ENCODE measurements around the gene BEND6. TPM values are rescaled to one million over a fixed set of nuclear protein-coding genes. Genes with fewer than 3 reads are reported as not detected.

Gene BEND6
- total RNA-seq, 4 donors from 2014 or later = not detected

GRCh38 chr6:56958481-56958880 is 3.6 kb downstream of the BEND6 start:
- no peak overlapping the region for H3K4me3 ChIP-seq
- H3K36me3 ChIP-seq = no peaks in the 10 kb centered on the region
- H3K4me1 ChIP-seq = peaks cover 20% of the 10 kb centered on the region
- WGBS = 63% methylated on average over 3 of the region's 3 CpGs
- TF ChIP-seq EP300 (IDR thresholded peaks at IDR 0.05) = no peak
- H3K27ac ChIP-seq = no peak overlapping the region
- H3K9me3 ChIP-seq = no peaks in the 10 kb centered on the region
- DNase-seq (ENCODE audit: low spot score in 2 of 2) = no peak
- H3K27me3 ChIP-seq = peaks cover 11% of the 10 kb centered on the region

GRCh38 chr6:56959094-56959493 is 4.2 kb downstream of the BEND6 start:
- TF ChIP-seq POLR2A (IDR thresholded peaks at IDR 0.05) (no peak), CTCF (IDR thresholded peaks at IDR 0.05) (no peak), POLR2AphosphoS5 (IDR thresholded peaks at IDR 0.05) (no peak), EP300 (IDR thresholded peaks at IDR 0.05) (no peak)
- peaks cover 14% of the 10 kb centered on the region for H3K4me1 ChIP-seq
- no peak overlapping the region for H3K27ac ChIP-seq
- H3K9me3 ChIP-seq = no peaks in the 10 kb centered on the region
- H3K4me3 ChIP-seq = no peak overlapping the region
- no peak for DNase-seq (ENCODE audit: low spot score in 2 of 2)
- no peaks in the 10 kb centered on the region for H3K36me3 ChIP-seq
- H3K27me3 ChIP-seq = peaks cover 6% of the 10 kb centered on the region

GRCh38 chr6:56959938-56960337 is 5.0 kb downstream of the BEND6 start:
- no peak overlapping the region for H3K27ac ChIP-seq
- H3K27me3 ChIP-seq = no peaks in the 10 kb centered on the region
- WGBS = 54% methylated on average over 4 of the region's 4 CpGs
- no peak overlapping the region for H3K4me3 ChIP-seq
- TF ChIP-seq POLR2AphosphoS5 (IDR thresholded peaks at IDR 0.05) (no peak), POLR2A (IDR thresholded peaks at IDR 0.05) (no peak), CTCF (IDR thresholded peaks at IDR 0.05) (no peak)
- H3K4me1 ChIP-seq = peaks cover 11% of the 10 kb centered on the region
- no peaks in the 10 kb centered on the region for H3K36me3 ChIP-seq
- no peaks in the 10 kb centered on the region for H3K9me3 ChIP-seq
- DNase-seq (ENCODE audit: low spot score in 2 of 2) = no peak

- no peak overlapping the region for H3K4me3 ChIP-seq
- no peaks in the 10 kb centered on the region for H3K27me3 ChIP-seq
- no peak for DNase-seq (ENCODE audit: low spot score in 2 of 2)
- H3K27ac ChIP-seq = no peak overlapping the region
- no peaks in the 10 kb centered on the region for H3K36me3 ChIP-seq
- no peak for TF ChIP-seq EP300 (IDR thresholded peaks at IDR 0.05)
- TF ChIP-seq POLR2A (IDR thresholded peaks at IDR 0.05) = no peak
- no peak for TF ChIP-seq POLR2AphosphoS5 (IDR thresholded peaks at IDR 0.05)
- no peak for TF ChIP-seq CTCF (IDR thresholded peaks at IDR 0.05)
- peaks cover under 1% of the 10 kb centered on the region for H3K4me1 ChIP-seq
- 68% methylated on average over 2 of the region's 2 CpGs for WGBS
- no peaks in the 10 kb centered on the region for H3K9me3 ChIP-seq
These were observed 6.2 kb downstream of the BEND6 start for GRCh38 chr6:56961151-56961550.

GRCh38 chr6:56962441-56962840 is 7.5 kb downstream of the BEND6 start:
- Histone ChIP-seq H3K36me3 (no peaks in the 10 kb centered on the region), H3K4me3 (no peak overlapping the region), H3K27ac (no peak overlapping the region), H3K27me3 (no peaks in the 10 kb centered on the region), H3K4me1 (no peaks in the 10 kb centered on the region), H3K9me3 (no peaks in the 10 kb centered on the region)
- DNase-seq (ENCODE audit: low spot score in 2 of 2) = no peak
- WGBS = 96% methylated on average over 2 of the region's 2 CpGs
- TF ChIP-seq EP300 (IDR thresholded peaks at IDR 0.05) (no peak), CTCF (IDR thresholded peaks at IDR 0.05) (no peak), POLR2A (IDR thresholded peaks at IDR 0.05) (no peak), POLR2AphosphoS5 (IDR thresholded peaks at IDR 0.05) (no peak)

GRCh38 chr6:56963043-56963442 is 8.1 kb downstream of the BEND6 start:
- H3K4me1 ChIP-seq = no peaks in the 10 kb centered on the region
- H3K27ac ChIP-seq = no peak overlapping the region
- H3K27me3 ChIP-seq = no peaks in the 10 kb centered on the region
- no peak overlapping the region for H3K4me3 ChIP-seq
- H3K36me3 ChIP-seq = no peaks in the 10 kb centered on the region
- no peaks in the 10 kb centered on the region for H3K9me3 ChIP-seq
- DNase-seq (ENCODE audit: low spot score in 2 of 2) = no peak
- TF ChIP-seq EP300 (IDR thresholded peaks at IDR 0.05) (no peak), CTCF (IDR thresholded peaks at IDR 0.05) (no peak), POLR2A (IDR thresholded peaks at IDR 0.05) (no peak), POLR2AphosphoS5 (IDR thresholded peaks at IDR 0.05) (no peak)
- WGBS = 90% methylated on average over 3 of the region's 3 CpGs
